GM12878 (cell line): Measurements from ENCODE around the gene USP46. TPM values are rescaled to one million over a fixed set of nuclear protein-coding genes. Genes with fewer than 3 reads are reported as not detected.

ENCODE experiments used
- ATAC-seq: fragments of 200-7000 bp; cut with Tn5 transposase; 3 replicates; pipeline ENCODE4 v1.9.1; 2020; ENCODE audit warnings: mild to moderate bottlenecking, moderate library complexity
- BruUV-seq: library from RNA; stranded (reverse); fragments of 400-500 nt; replicated peaks from 2 replicates; lab custom pipeline; 2021; lab: Mats Ljungman, UMichigan
- CTCF ChIA-PET: fragments of 300-600 bp; sonication (Branson Sonifier 250); formaldehyde crosslinking; extraction: SDS; loops from one replicate; lab custom pipeline; 2021; ENCODE audit warnings: inconsistent platforms; lab: Yijun Ruan, JAX
- POLR2A ChIA-PET: fragments of 350-600 bp; formaldehyde crosslinking; extraction: SDS; loops from one replicate; lab custom pipeline; 2021; ENCODE audit warnings: inconsistent platforms; lab: Charles Lee
- RAD21 ChIA-PET: fragments of 300-600 bp; sonication (Branson Sonifier 250); formaldehyde crosslinking; loops from one replicate; lab custom pipeline; 2023; ENCODE audit warnings: antibody characterized with exemption; ENCODE audit not compliant: unreplicated experiment; lab: Charles Lee
- SMC1A ChIA-PET: fragments of 300-600 bp; sonication (Branson Sonifier 250); formaldehyde crosslinking; loops from one replicate; lab custom pipeline; 2023; ENCODE audit not compliant: unreplicated experiment, uncharacterized antibody; lab: Charles Lee
- DNase-seq: peaks from one replicate; pipeline ENCODE4 v3.0.0-alpha.2; 2011; ENCODE audit warnings: low read depth, low spot score
- FAIRE-seq: peaks from 3 replicates; lab custom pipeline; 2011; peaks lifted over from hg19 to GRCh38; lab: Jason Lieb, UNC
- H2AFZ ChIP-seq: 2 replicates; pipeline ENCODE4 v1.6.0; 2011; ENCODE audit warnings: low read depth, low read length, control low read depth; ENCODE audit not compliant: control insufficient read depth
- H3K27ac ChIP-seq: 2 replicates; pipeline ENCODE4 v1.5.1; 2011; ENCODE audit warnings: control low read depth; ENCODE audit not compliant: control insufficient read depth, insufficient read depth
- H3K27me3 ChIP-seq, 2 experiments: replicated peaks in 1 of 2; 2 replicates each; pipeline versions ENCODE4 v1.6.0 to v1.6.1; 2011; ENCODE audit warnings: low read length in 1 of 2; ENCODE audit not compliant: control insufficient read depth in 2 of 2, insufficient read depth in 2 of 2
- H3K36me3 ChIP-seq, 2 experiments: 2 replicates each; pipeline ENCODE4 v1.5.1; 2011; ENCODE audit warnings: low read length in 1 of 2; ENCODE audit not compliant: control insufficient read depth in 2 of 2, insufficient read depth in 2 of 2
- H3K4me1 ChIP-seq: 2 replicates; pipeline ENCODE4 v1.6.1; 2011; ENCODE audit warnings: mild to moderate bottlenecking, low read length, moderate library complexity, mixed read lengths; ENCODE audit not compliant: control insufficient read depth, insufficient read depth
- H3K4me2 ChIP-seq: 2 replicates; pipeline ENCODE4 v1.6.0; 2011; ENCODE audit warnings: control low read depth; ENCODE audit not compliant: control insufficient read depth, insufficient read depth
- H3K4me3 ChIP-seq: fragments of 200-600 bp; sonication (generic); 2 replicates; pipeline ENCODE4 v1.5.1; 2016
- H3K79me2 ChIP-seq: 2 replicates; pipeline ENCODE4 v1.6.0; 2011; ENCODE audit warnings: low read length; ENCODE audit not compliant: control insufficient read depth, insufficient read depth
- H3K9ac ChIP-seq: 2 replicates; pipeline ENCODE4 v1.8.0; 2011; ENCODE audit warnings: low read length, control low read depth, mixed read lengths; ENCODE audit not compliant: control insufficient read depth, insufficient read depth
- H3K9me3 ChIP-seq: replicated peaks from 3 replicates; pipeline ENCODE4 v1.5.1; 2011; ENCODE audit warnings: mild to moderate bottlenecking, low read length; ENCODE audit not compliant: control insufficient read depth, insufficient read depth
- H4K20me1 ChIP-seq: 2 replicates; pipeline ENCODE4 v1.6.0; 2011; ENCODE audit not compliant: control insufficient read depth, insufficient read depth
- BRCA1 ChIP-seq: IDR thresholded peaks from 2 replicates; pipeline ENCODE4 v1.6.1; 2011; ENCODE audit warnings: low read depth, low read length, improper control_type of control experiment
- CBX5 ChIP-seq: sonication (generic); IDR thresholded peaks from 2 replicates; pipeline ENCODE4 v1.6.1; 2016; ENCODE audit warnings: low read depth, moderate library complexity, mild to moderate bottlenecking, inconsistent platforms
- CHD4 ChIP-seq: fragments of 200-600 bp; sonication (generic); IDR thresholded peaks from 2 replicates; pipeline ENCODE4 v1.6.1; 2016; ENCODE audit warnings: mild to moderate bottlenecking
- EGR1 ChIP-seq, 2 experiments: IDR thresholded peaks; 1 replicate in 1 of 2; 2 replicates in 1 of 2; pipeline ENCODE4 v1.6.1; 2011 to 2012; ENCODE audit warnings: low read depth in 2 of 2, low read length in 2 of 2, borderline replicate concordance in 1 of 2, mild to moderate bottlenecking in 1 of 2, moderate library complexity in 1 of 2
- EP300 ChIP-seq, 2 experiments: fragments of 150-350 bp in 1 of 2; IDR thresholded peaks; 2 replicates each; pipeline ENCODE4 v1.6.1; 2011 to 2012; ENCODE audit warnings: low read depth in 2 of 2, low read length in 2 of 2, borderline replicate concordance in 1 of 2, improper control_type of control experiment in 1 of 2, inconsistent platforms in 1 of 2; ENCODE audit not compliant: control insufficient read depth in 1 of 2
- NR2C2 ChIP-seq: IDR thresholded peaks from 2 replicates; pipeline ENCODE4 v1.6.1; 2011; ENCODE audit warnings: borderline replicate concordance, low read depth; ENCODE audit not compliant: control insufficient read depth, insufficient read length
- PAX5 ChIP-seq: IDR thresholded peaks from 2 replicates; pipeline ENCODE4 v1.6.1; 2011; ENCODE audit warnings: low read depth, low read length, borderline replicate concordance
- SMAD1 ChIP-seq: fragments of 450-650 bp; IDR thresholded peaks from 2 replicates; pipeline ENCODE4 v1.6.1; 2018; ENCODE audit warnings: mild to moderate bottlenecking, low read depth; ENCODE audit not compliant: partially characterized antibody
- SMAD5 ChIP-seq: IDR thresholded peaks from 2 replicates; pipeline ENCODE4 v1.6.1; 2016; ENCODE audit warnings: antibody characterized with exemption, low read depth
- SP1 ChIP-seq: IDR thresholded peaks from one replicate; pipeline ENCODE4 v1.6.1; 2011; ENCODE audit warnings: low read depth, low read length
- STAT3 ChIP-seq: IDR thresholded peaks from 2 replicates; pipeline ENCODE4 v1.6.1; 2011; ENCODE audit warnings: low read depth, low read length, improper control_type of control experiment
- TBL1XR1 ChIP-seq: IDR thresholded peaks from 2 replicates; pipeline ENCODE4 v1.6.1; 2012; ENCODE audit warnings: low read depth, low read length, improper control_type of control experiment
- YBX1 ChIP-seq: fragments of 450-650 bp; IDR thresholded peaks from 2 replicates; pipeline ENCODE4 v1.6.1; 2016; ENCODE audit warnings: antibody characterized with exemption
- ZBED1 ChIP-seq: IDR thresholded peaks from 2 replicates; pipeline ENCODE4 v1.6.1; 2016; ENCODE audit warnings: borderline replicate concordance
- ZSCAN29 ChIP-seq: fragments of 450-650 bp; IDR thresholded peaks from 2 replicates; pipeline ENCODE4 v1.6.1; 2017; ENCODE audit warnings: mild to moderate bottlenecking, moderate library complexity
- WGBS: methylation state at CpG from one replicate; pipeline ENCODE4 v1.1.6; 2016; ENCODE audit warnings: low lambda C conversion rate; ENCODE audit not compliant: insufficient replicate concordance, insufficient coverage; ENCODE audit errors: missing lambda C conversion rate; 5-methylcytosine and 5-hydroxymethylcytosine counted together
- in situ Hi-C: fragments of 300-500 bp; cut with MboI; formaldehyde crosslinking; loops from 9 replicates; pipeline ENCODE4 v1.14.3; 2018; ENCODE audit warnings: mixed read lengths
- intact Hi-C: fragments of 100-400 bp; cut with micrococcal nuclease; formaldehyde crosslinking; loops from one replicate; pipeline ENCODE4 v1.14.2; 2022; ENCODE audit not compliant: unreplicated experiment
- polyA plus RNA-seq, 11 experiments: library from polyadenylated mRNA; depleted of rRNA in 4 of 11; unstranded in 6 of 11; stranded (reverse) in 5 of 11; fragments of >200 nt; fragmentation: Nextera tagmentation in 4 of 11; fragmentation: Illumina TruSeq in 1 of 11; extraction: Ambion mirVana in 4 of 11; extraction: Trizol in 1 of 11; gene quantifications; 1 replicate in 1 of 11; 2 replicates in 10 of 11; pipeline versions ENCODE4 v1.2.1 to v1.2.3, GENCODE V29; 2011 to 2016; ENCODE audit warnings: inconsistent platforms in 2 of 11, missing spikeins in 2 of 11, low read depth in 1 of 11
- total RNA-seq, 4 experiments: library from RNA; depleted of rRNA in 3 of 4; stranded (reverse); fragments of >200 nt in 3 of 4; fragmentation: Illumina TruSeq in 1 of 4; extraction: Trizol in 1 of 4; gene quantifications; 2 replicates each; pipeline versions ENCODE4 v1.2.1 to v1.2.3, GENCODE V29; 2013 to 2021
- TF ChIP-seq, protein P1 (sequence below): fragments of 450-650 bp; IDR thresholded peaks from 2 replicates; pipeline ENCODE4 v1.6.1; 2016; ENCODE audit warnings: mild to moderate bottlenecking

Gene USP46
- total and polyA plus RNA-seq, 10 of the 15 experiments (the other 5 are each of a cell fraction or from before 2014, with no cell fraction given) = 5.3 to 20.1 (median 12.0) TPM

DNA sequence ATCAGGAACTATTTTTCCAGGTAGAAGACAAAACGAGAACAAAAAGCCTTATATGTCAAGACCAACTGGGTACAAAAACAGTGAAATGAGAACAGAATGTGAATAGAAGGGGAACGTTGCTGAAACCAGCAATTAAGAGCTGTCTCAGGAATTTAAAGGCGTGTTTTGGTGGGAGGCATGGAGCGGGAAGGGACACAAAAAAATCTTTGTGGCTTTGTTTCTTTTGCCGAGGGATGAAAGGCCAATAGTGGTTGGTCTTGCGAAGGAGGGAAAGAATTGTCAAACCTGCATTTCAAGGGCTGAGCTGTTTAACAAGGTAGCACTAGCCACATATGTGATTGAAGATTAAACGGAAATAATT, 103.8 kb downstream of the USP46 start:
- SMC1A ChIA-PET = no interaction called here
- Histone ChIP-seq H3K9me3 (no peaks in the 10 kb centered on the region), H2AFZ (no peak overlapping the region), H3K4me3 (no peak overlapping the region), H3K9ac (no peak overlapping the region), H3K27ac (no peak overlapping the region), H3K4me2 (no peak overlapping the region), H3K27me3 (no peaks in the 10 kb centered on the region), H3K4me1 (no peaks in the 10 kb centered on the region), H4K20me1 (no peaks in the 10 kb centered on the region), H3K36me3 (no peaks in the 10 kb centered on the region), H3K79me2 (no peaks in the 10 kb centered on the region)
- FAIRE-seq (no peak), ATAC-seq (no peak), DNase-seq (no peak)
- BruUV-seq = no TSS peak
- RAD21 ChIA-PET = no interaction called here
- intact Hi-C loops = no loop called here
- in situ Hi-C loops = no loop called here
- no peak for TF ChIP-seq CBX5
- no peak for TF ChIP-seq STAT3
- TF ChIP-seq SP1 = no peak
- TF ChIP-seq YBX1 = no peak
- no peak for TF ChIP-seq SMAD1
- TF ChIP-seq PAX5 = no peak
- TF ChIP-seq SMAD5 = no peak
- no peak for TF ChIP-seq BRCA1
- TF ChIP-seq NR2C2 = no peak
- TF ChIP-seq ZSCAN29 = no peak
- TF ChIP-seq EGR1 (IDR thresholded peaks at IDR 0.05; ENCODE audit: borderline replicate concordance in 1 of 2, low read depth in 2 of 2, low read length in 2 of 2) = no peak
- TF ChIP-seq ZBED1 = no peak
- TF ChIP-seq CHD4 = no peak
- TF ChIP-seq EP300 (IDR thresholded peaks at IDR 0.05; ENCODE audit: borderline replicate concordance in 1 of 2, control insufficient read depth in 1 of 2, low read depth in 2 of 2, low read length in 2 of 2) = no peak
- TF ChIP-seq, protein P1, sequence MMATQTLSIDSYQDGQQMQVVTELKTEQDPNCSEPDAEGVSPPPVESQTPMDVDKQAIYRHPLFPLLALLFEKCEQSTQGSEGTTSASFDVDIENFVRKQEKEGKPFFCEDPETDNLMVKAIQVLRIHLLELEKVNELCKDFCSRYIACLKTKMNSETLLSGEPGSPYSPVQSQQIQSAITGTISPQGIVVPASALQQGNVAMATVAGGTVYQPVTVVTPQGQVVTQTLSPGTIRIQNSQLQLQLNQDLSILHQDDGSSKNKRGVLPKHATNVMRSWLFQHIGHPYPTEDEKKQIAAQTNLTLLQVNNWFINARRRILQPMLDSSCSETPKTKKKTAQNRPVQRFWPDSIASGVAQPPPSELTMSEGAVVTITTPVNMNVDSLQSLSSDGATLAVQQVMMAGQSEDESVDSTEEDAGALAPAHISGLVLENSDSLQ = no peak
- TF ChIP-seq TBL1XR1 = no peak
- POLR2A ChIA-PET = no interaction called here
- WGBS = 46% methylated on average over 7 of the region's 7 CpGs
- CTCF ChIA-PET = no interaction called here
